Measurements from ENCODE around the gene NSD2.
"Not testable (repeated sequence)": the region's sequence is repeated elsewhere in the genome, so short reads cannot be mapped to it uniquely, and the experiment has no call there.

The NSD2 gene

GRCh38 chr4:1987296-1987695 lies 116.1 kb downstream of the NSD2 start:
- no peak for DNase-seq

GRCh38 chr4:1987721-1988326 lies 116.6 kb downstream of the NSD2 start:
- no peak for DNase-seq

GRCh38 chr4:1988327-1988724 lies 117.1 kb downstream of the NSD2 start:
- DNase-seq: no peak

GRCh38 chr4:1989533-1990347 lies 118.5 kb downstream of the NSD2 start:
- DNase-seq: no peak

- DNase-seq: no peak
These were observed 119.1 kb downstream of the NSD2 start for GRCh38 chr4:1990348-1990645.

- DNase-seq: no peak
These were observed 119.5 kb downstream of the NSD2 start for GRCh38 chr4:1990676-1991075.

GRCh38 chr4:1991087-1991486 lies 119.9 kb downstream of the NSD2 start:
- DNase-seq: no peak

GRCh38 chr4:1991596-1992434 lies 120.6 kb downstream of the NSD2 start:
- no peak for DNase-seq

- no peak for DNase-seq
These were observed 121.4 kb downstream of the NSD2 start for GRCh38 chr4:1992468-1993168.

- DNase-seq: no peak
These were observed 122.0 kb downstream of the NSD2 start for GRCh38 chr4:1993169-1993516.

- DNase-seq: not testable (repeated sequence)
These were observed 122.7 kb downstream of the NSD2 start for GRCh38 chr4:1993718-1994516.

- DNase-seq: no peak
These were observed 123.7 kb downstream of the NSD2 start for GRCh38 chr4:1994938-1995337.

GRCh38 chr4:1996866-1997611 lies 125.8 kb downstream of the NSD2 start:
- no peak for DNase-seq

- no peak for DNase-seq
These were observed 126.5 kb downstream of the NSD2 start for GRCh38 chr4:1997712-1998111.

GRCh38 chr4:1998296-1998695 lies 127.1 kb downstream of the NSD2 start:
- no peak for DNase-seq

GRCh38 chr4:1999308-1999707 lies 128.1 kb downstream of the NSD2 start:
- not testable (repeated sequence) for DNase-seq

- DNase-seq: not testable (repeated sequence)
These were observed 132.2 kb downstream of the NSD2 start for GRCh38 chr4:2003361-2003760.

GRCh38 chr4:2006367-2006766 lies 135.2 kb downstream of the NSD2 start:
- DNase-seq: no peak

GRCh38 chr4:2006956-2007653 lies 135.9 kb downstream of the NSD2 start:
- DNase-seq: no peak

- DNase-seq: no peak
These were observed 136.8 kb downstream of the NSD2 start for GRCh38 chr4:2007804-2008670.

Measured in NCI-H345 (cell line).